Fibroblast of villous mesenchyme (primary cell): ENCODE measurements around the gene CCDC194. TPM values are rescaled to one million over a fixed set of nuclear protein-coding genes. Genes with fewer than 3 reads are reported as not detected.

Experiments
- DNase-seq: peaks from one replicate; pipeline ENCODE4 v3.0.0-alpha.2; 2010; ENCODE audit warnings: low read depth
- H3K4me3 ChIP-seq: 2 replicates; pipeline ENCODE4 v1.5.1; 2011; ENCODE audit warnings: low read depth, mild to moderate bottlenecking, low read length
- total RNA-seq: library from RNA; depleted of rRNA; stranded (reverse); fragments of >200 nt; gene quantifications from 2 replicates; pipeline ENCODE4 v1.2.3, GENCODE V29; 2012
- TF ChIP-seq, protein P1 (sequence below): IDR thresholded peaks from 2 replicates; pipeline ENCODE4 v1.5.1; 2012; ENCODE audit warnings: low read depth, mild to moderate bottlenecking, low read length; ENCODE audit not compliant: insufficient read depth

Gene CCDC194, protein sequence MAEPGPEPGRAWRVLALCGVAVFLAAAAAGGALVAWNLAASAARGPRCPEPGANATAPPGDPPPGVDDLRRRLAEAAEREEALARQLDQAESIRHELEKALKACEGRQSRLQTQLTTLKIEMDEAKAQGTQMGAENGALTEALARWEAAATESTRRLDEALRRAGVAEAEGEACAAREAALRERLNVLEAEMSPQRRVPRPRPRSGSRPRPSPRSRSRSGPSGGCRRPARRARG
- not detected in 2 replicates for total RNA-seq

DNA sequence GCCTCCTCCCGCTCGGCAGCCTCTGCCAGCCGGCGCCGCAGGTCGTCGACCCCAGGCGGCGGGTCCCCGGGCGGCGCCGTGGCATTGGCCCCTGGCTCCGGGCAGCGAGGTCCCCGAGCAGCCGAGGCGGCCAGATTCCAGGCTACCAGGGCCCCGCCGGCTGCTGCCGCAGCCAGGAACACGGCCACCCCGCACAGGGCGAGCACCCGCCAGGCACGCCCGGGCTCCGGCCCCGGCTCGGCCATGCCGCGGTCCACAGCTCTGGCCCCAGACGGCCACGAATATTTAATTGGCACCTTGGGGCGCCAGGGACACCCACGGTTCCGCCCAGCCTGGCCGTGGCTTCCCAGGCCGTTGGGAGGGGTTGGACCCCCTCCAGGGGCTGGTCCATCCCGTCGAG is at the start of gene CCDC194:
CCDC194 (minus strand) TSS at position 283 of the 400 bp plus-strand sequence; CDS start at position 245, 38 bp downstream.
- DNase-seq: no peak
- TF ChIP-seq, protein P1, sequence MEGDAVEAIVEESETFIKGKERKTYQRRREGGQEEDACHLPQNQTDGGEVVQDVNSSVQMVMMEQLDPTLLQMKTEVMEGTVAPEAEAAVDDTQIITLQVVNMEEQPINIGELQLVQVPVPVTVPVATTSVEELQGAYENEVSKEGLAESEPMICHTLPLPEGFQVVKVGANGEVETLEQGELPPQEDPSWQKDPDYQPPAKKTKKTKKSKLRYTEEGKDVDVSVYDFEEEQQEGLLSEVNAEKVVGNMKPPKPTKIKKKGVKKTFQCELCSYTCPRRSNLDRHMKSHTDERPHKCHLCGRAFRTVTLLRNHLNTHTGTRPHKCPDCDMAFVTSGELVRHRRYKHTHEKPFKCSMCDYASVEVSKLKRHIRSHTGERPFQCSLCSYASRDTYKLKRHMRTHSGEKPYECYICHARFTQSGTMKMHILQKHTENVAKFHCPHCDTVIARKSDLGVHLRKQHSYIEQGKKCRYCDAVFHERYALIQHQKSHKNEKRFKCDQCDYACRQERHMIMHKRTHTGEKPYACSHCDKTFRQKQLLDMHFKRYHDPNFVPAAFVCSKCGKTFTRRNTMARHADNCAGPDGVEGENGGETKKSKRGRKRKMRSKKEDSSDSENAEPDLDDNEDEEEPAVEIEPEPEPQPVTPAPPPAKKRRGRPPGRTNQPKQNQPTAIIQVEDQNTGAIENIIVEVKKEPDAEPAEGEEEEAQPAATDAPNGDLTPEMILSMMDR: no peak
- H3K4me3 ChIP-seq: no peak within 1 kb of the TSS

DNA sequence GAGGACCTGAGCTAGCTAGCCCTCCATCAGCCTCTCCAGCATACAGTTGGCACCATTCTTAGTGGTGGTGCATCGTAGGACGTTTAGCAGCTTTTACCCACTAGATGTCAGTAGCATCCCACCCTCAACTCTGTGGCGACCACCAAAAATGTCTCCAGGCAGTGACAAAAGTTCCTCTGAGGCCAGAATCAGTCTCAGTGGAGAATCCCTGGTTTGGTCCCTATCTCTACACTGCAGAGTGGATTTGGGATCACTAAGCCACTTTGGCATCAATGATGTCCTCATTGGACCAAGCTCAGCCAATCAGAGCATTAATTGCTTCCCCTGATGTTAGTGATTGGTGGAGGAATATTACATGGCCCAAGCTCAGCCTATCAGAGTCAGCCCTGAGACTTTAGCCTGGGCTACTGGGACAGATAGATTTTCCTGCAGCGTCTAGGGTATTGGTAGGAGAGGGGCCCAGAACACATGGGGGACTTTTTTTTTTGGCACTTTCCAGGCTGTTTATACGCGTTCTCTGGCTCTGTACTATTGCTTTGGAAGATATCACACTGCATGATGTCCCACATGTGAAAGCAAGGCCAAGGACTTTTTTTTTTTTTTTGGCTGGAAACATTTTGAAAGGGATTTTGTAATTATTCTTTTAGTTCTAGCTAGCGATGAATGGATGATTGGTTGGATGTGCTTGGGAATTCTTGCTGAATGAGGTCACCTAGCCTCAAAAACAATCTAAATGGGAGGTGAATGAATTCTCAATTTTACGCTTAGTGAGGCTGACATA is 47.4 kb upstream of the CCDC194 start:
- TF ChIP-seq, protein P1: peak; percentile 33
- no peak overlapping the region for H3K4me3 ChIP-seq
- peak; percentile 8 for DNase-seq

DNA sequence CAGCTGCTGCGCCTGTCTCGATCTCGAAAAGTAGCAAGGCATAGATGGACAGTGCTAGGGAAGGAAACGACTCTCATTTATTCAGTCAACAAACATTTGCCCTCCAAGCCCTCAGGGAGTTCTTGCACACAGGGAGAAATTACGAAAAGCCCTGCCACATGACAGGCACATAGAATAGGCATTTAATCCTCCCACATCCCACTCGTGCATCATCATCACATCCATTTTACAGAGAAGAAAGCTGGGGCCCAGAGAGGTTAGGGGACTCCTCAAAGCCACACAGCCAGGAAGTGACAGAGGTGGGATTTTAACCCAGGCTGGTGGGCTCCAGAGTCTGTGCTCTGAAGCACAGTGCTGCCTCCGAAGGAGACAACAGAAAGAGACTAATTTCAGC is 42.9 kb upstream of the CCDC194 start:
- H3K4me3 ChIP-seq: no peak overlapping the region
- DNase-seq: no peak
- TF ChIP-seq, protein P1: no peak

DNA sequence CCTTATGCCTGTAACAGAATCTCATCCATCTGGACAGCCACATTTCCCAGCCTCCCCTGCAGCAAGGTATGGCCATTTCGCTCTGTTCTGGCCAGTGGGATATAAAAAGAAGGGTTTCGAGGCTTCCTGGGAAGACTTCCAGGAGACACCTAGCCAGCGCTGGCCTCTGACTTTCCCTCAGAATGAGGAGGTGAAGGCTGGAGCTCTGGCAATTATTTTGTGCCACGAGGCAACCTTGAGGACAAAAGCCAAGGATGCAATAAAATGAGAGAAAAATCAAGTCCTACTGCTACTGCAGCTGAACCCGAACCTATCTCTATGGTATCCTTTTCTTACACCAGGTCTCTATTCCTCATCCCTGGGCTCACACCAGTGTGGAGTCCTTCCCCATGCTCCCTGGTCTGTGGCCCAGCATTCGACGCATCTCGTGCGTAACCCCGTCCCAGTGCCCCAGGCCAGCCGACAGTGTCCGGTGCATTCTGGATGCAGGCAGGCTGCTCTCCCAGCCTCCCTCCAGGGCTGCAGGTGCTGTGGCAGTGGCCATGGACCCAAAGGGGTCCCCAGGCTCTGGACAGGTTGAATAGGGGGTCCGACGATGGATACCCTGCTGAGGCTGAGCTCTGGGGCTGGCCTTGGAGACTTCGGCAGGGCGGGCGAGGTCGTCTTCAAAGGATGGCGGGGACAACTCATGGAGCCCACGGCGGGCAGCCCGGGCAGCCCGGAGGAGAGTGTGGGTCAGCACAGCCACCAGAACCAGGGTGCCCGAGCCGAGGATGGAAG is 42.3 kb upstream of the CCDC194 start:
- DNase-seq: no peak
- TF ChIP-seq, protein P1: no peak
- H3K4me3 ChIP-seq: no peak overlapping the region

DNA sequence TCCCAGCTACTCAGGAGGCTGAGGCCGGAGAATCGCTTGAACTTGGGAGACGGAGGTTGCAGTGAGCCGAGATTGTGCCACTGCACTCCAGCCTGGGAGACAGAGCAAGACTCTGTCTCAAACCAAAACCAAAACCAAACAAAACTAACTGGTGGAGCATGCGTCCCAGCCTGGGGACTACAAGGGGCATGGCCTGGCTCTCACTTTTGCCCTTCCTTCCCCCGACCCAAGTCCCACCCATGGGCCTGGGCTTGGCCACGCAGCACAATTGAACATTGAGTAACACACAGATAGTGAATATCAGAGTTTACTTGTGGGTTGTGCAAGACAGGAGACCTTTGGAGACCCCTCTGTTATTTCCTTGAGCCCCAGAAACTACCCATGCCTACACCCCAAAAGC is 41.2 kb upstream of the CCDC194 start:
- no peak for DNase-seq
- TF ChIP-seq, protein P1: no peak
- H3K4me3 ChIP-seq: no peak overlapping the region

DNA sequence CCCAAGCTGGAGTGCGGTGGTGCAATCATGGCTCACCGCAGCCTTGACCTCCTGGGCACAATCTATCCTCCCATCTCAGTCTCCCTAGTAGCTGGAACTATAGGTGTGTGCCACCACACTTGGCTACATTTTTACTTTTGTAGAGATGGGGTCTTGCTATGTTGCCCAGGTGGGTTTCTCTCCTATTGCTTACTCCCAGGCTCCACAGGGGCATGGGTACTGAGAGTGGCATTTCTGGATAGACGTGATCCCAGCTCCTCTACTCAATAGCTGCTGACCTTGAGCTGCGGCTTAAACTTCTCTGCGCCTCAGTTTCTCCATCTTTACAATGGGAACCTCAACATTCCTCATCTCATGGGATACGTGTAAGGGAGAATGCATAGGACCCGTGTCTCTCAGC is 37.4 kb upstream of the CCDC194 start:
- no peak overlapping the region for H3K4me3 ChIP-seq
- TF ChIP-seq, protein P1: no peak
- no peak for DNase-seq
